ENCODE measurements around the gene CD59.

Gene CD59

DNA sequence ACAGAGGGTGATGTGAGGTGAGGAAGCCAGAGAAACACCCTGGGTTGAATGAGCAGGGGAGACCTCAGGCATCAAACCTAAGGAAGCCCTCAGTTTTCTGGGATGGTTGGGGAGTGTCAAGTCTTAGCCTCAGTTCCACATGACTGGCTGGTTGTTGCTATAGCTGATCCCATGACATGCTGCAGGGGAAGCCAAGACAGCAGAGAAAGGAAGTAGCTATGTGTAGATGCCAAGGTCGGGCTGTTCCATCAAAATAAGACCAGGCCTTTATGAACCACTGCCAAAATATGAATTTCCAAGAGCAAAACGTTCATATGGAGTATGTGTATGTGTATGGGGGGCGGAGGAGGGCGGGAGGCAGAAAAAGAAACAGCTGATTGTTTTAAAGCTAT is 11.6 kb downstream of the CD59 start:
- TF ChIP-seq, protein P1, sequence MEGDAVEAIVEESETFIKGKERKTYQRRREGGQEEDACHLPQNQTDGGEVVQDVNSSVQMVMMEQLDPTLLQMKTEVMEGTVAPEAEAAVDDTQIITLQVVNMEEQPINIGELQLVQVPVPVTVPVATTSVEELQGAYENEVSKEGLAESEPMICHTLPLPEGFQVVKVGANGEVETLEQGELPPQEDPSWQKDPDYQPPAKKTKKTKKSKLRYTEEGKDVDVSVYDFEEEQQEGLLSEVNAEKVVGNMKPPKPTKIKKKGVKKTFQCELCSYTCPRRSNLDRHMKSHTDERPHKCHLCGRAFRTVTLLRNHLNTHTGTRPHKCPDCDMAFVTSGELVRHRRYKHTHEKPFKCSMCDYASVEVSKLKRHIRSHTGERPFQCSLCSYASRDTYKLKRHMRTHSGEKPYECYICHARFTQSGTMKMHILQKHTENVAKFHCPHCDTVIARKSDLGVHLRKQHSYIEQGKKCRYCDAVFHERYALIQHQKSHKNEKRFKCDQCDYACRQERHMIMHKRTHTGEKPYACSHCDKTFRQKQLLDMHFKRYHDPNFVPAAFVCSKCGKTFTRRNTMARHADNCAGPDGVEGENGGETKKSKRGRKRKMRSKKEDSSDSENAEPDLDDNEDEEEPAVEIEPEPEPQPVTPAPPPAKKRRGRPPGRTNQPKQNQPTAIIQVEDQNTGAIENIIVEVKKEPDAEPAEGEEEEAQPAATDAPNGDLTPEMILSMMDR (IDR thresholded peaks at IDR 0.05; ENCODE audit: low read length, missing control alignments), result no peak
- no peak overlapping the region for H3K4me3 ChIP-seq (replicated peaks; ENCODE audit: low read depth, low read length)
- peak; percentile 91 for DNase-seq (ENCODE audit: low read depth)

GRCh38 chr11:33723238-33723881 is 12.9 kb downstream of the CD59 start:
- peak; percentile 98 for DNase-seq (ENCODE audit: low read depth)
- TF ChIP-seq, protein P1 (IDR thresholded peaks at IDR 0.05; ENCODE audit: low read length, missing control alignments), result no peak
- no peak overlapping the region for H3K4me3 ChIP-seq (replicated peaks; ENCODE audit: low read depth, low read length)

GRCh38 chr11:33722590-33723234 is 13.5 kb downstream of the CD59 start:
- TF ChIP-seq, protein P1 (IDR thresholded peaks at IDR 0.05; ENCODE audit: low read length, missing control alignments), result no peak
- no peak overlapping the region for H3K4me3 ChIP-seq (replicated peaks; ENCODE audit: low read depth, low read length)
- peak; percentile 51 for DNase-seq (ENCODE audit: low read depth)

GRCh38 chr11:33721984-33722383 is 14.2 kb downstream of the CD59 start:
- no peak overlapping the region for H3K4me3 ChIP-seq (replicated peaks; ENCODE audit: low read depth, low read length)
- TF ChIP-seq, protein P1 (IDR thresholded peaks at IDR 0.05; ENCODE audit: low read length, missing control alignments), result no peak
- no peak for DNase-seq (ENCODE audit: low read depth)

DNA sequence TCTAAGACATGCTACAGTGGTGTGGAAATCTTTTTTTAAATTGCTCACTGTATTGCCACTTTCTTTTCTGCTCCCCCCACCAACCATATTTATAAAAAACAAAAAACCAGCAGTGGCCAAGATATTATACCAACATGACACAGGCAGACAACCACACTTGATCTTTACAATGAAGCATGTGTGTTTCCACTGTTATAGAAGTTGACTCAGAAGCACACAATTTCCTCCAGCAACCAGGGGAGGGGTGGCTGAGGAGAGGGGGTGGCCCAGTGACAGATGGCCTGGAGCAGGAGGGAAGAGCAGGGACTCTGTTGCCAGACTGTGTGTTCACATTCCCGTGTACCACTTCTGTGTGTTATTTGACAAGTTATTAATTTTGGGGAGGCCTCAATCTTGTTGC is 14.8 kb downstream of the CD59 start:
- TF ChIP-seq, protein P1 (IDR thresholded peaks at IDR 0.05; ENCODE audit: low read length, missing control alignments), result no peak
- peak; percentile 70 for DNase-seq (ENCODE audit: low read depth)
- no peak overlapping the region for H3K4me3 ChIP-seq (replicated peaks; ENCODE audit: low read depth, low read length)

DNA sequence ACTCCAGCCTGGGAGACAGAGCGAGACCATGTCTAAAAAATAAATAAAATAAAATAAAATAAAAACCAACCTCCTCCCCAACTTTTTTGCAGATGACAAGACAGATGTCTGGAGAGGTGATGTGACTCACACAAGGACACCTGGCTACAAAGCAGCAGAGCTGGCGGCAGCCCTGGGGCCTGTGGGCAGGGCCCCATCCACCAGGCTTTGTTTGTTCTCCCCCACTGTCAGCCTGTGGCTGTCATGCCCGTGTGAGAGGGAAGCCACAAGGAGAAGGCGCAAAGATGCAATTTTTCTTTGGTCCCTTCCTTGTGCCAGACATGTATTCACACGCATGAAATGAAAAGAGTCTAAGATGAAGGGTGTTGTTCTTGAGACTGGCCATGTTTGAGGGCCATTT is 16.6 kb downstream of the CD59 start:
- no peak for DNase-seq (ENCODE audit: low read depth)
- TF ChIP-seq, protein P1 (IDR thresholded peaks at IDR 0.05; ENCODE audit: low read length, missing control alignments), result no peak
- H3K4me3 ChIP-seq (replicated peaks; ENCODE audit: low read depth, low read length), result no peak overlapping the region

DNA sequence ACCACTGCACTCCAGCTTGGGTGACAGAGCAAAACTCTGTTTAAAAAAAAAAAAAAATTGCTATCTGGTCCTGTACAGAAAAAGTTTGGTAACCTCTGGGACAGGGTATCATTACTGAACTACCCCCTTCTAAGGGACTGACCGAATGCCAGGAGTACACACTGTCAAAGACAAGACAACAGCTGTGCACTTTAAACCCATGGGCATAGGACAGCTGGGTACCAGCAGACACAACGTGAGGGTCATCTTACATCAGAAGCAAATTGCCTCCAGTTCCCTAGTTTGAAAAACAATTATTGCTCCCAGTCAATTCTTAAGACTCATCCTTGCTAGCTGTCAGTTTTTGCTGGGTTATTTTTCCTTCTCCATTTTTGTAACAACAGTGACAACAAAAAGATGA is 17.8 kb downstream of the CD59 start:
- TF ChIP-seq, protein P1 (IDR thresholded peaks at IDR 0.05; ENCODE audit: low read length, missing control alignments), result no peak
- DNase-seq (ENCODE audit: low read depth), result no peak
- H3K4me3 ChIP-seq (replicated peaks; ENCODE audit: low read depth, low read length), result no peak overlapping the region

All from fibroblast of pulmonary artery (primary cell).